NCI-H748 (cell line): Measurements from ENCODE around the gene PRR35.
A peak's percentile ranks its signal among the peaks of the same experiment; 100 is the strongest.

Source experiments
- DNase-seq: peaks from one replicate; lab custom pipeline; 2025; ENCODE audit not compliant: unreplicated experiment; lab: John Stamatoyannopoulos, UW

Gene PRR35

GRCh38 chr16:578232-578869 is 18.2 kb downstream of the PRR35 start:
- no peak for DNase-seq

GRCh38 chr16:578870-579405 is 18.7 kb downstream of the PRR35 start:
- DNase-seq, result peak; percentile 9

- no peak for DNase-seq
Measured at GRCh38 chr16:580141-580945, 20.1 kb downstream of the PRR35 start.

GRCh38 chr16:580946-581498 is 20.8 kb downstream of the PRR35 start:
- no peak for DNase-seq

GRCh38 chr16:582218-582613 is 22.0 kb downstream of the PRR35 start:
- no peak for DNase-seq

- DNase-seq, result no peak
Measured at GRCh38 chr16:582614-583331, 22.6 kb downstream of the PRR35 start.

GRCh38 chr16:583470-583814 is 23.2 kb downstream of the PRR35 start:
- DNase-seq, result peak; percentile 14

GRCh38 chr16:583815-584591 is 23.8 kb downstream of the PRR35 start:
- DNase-seq, result peak; percentile 31

- DNase-seq, result peak; percentile 29
Measured at GRCh38 chr16:585351-585750, 25.2 kb downstream of the PRR35 start.

GRCh38 chr16:586047-586644 is 26.0 kb downstream of the PRR35 start:
- no peak for DNase-seq

- DNase-seq, result no peak
Measured at GRCh38 chr16:586645-587590, 26.7 kb downstream of the PRR35 start.

- peak; percentile 48 for DNase-seq
Measured at GRCh38 chr16:588639-588888, 28.4 kb downstream of the PRR35 start.

- peak; percentile 89 for DNase-seq
Measured at GRCh38 chr16:588889-589657, 28.9 kb downstream of the PRR35 start.

GRCh38 chr16:589658-590187 is 29.5 kb downstream of the PRR35 start, which contains the start of gene RAB40C:
TSS of gene RAB40C (plus strand) at chr16:590066. CDS start at chr16:590292, 226 bp downstream.
- DNase-seq, result peak; percentile 95

GRCh38 chr16:590188-590814 is 30.1 kb downstream of the PRR35 start:
- peak; percentile 65 for DNase-seq

GRCh38 chr16:590815-591200 is 30.6 kb downstream of the PRR35 start:
- no peak for DNase-seq

GRCh38 chr16:591231-591630 is 31.0 kb downstream of the PRR35 start:
- DNase-seq, result no peak
